RWPE2 (cell line): ENCODE measurements around the gene IRAG1.

ENCODE experiments used
- ATAC-seq: fragments of 200-7000 bp; cut with Tn5 transposase; 3 replicates; pipeline ENCODE4 v1.9.1; 2021; ENCODE audit warnings: low read depth
- DNase-seq: peaks from one replicate; pipeline ENCODE4 v3.0.0-alpha.2; 2020; ENCODE audit warnings: low spot score
- H3K27ac ChIP-seq: fragments of 450-650 bp; 2 replicates; pipeline ENCODE4 v1.5.1; 2017; ENCODE audit warnings: mild to moderate bottlenecking; ENCODE audit not compliant: poor library complexity, severe bottlenecking
- H3K27me3 ChIP-seq: fragments of 250-450 bp; sonication (Bioruptor Pico); 2 replicates; pipeline ENCODE4 v1.5.1; 2021; ENCODE audit warnings: mild to moderate bottlenecking, moderate library complexity; ENCODE audit not compliant: insufficient read depth, poor library complexity, severe bottlenecking
- H3K36me3 ChIP-seq: fragments of 250-450 bp; sonication (Bioruptor Pico); 2 replicates; pipeline ENCODE4 v1.5.1; 2020; ENCODE audit warnings: low read depth, mild to moderate bottlenecking, moderate library complexity
- H3K4me1 ChIP-seq: fragments of 250-450 bp; sonication (Bioruptor Pico); 2 replicates; pipeline ENCODE4 v1.5.1; 2021; ENCODE audit warnings: mild to moderate bottlenecking, moderate library complexity; ENCODE audit not compliant: insufficient read depth, poor library complexity, severe bottlenecking
- H3K4me3 ChIP-seq: fragments of 250-450 bp; sonication (Bioruptor Pico); 2 replicates; pipeline ENCODE4 v1.5.1; 2021; ENCODE audit warnings: mild to moderate bottlenecking, moderate library complexity; ENCODE audit not compliant: severe bottlenecking
- H3K9me3 ChIP-seq: fragments of 250-450 bp; sonication (Bioruptor Pico); 2 replicates; pipeline ENCODE4 v1.5.1; 2021; ENCODE audit warnings: mild to moderate bottlenecking, moderate library complexity; ENCODE audit not compliant: severe bottlenecking
- CTCF ChIP-seq: fragments of 450-650 bp; IDR thresholded peaks from one replicate; pipeline ENCODE4 v1.5.1; 2017; ENCODE audit warnings: mild to moderate bottlenecking, moderate library complexity; ENCODE audit not compliant: poor library complexity, severe bottlenecking

IRAG1 gene

GRCh38 chr11:10709299-10710086, 15.9 kb upstream of the IRAG1 start:
- H3K27ac ChIP-seq, result no peak overlapping the region
- H3K4me1 ChIP-seq, result no peaks in the 10 kb centered on the region
- H3K27me3 ChIP-seq, result no peaks in the 10 kb centered on the region
- no peak for DNase-seq
- ATAC-seq, result no peak
- no peak for TF ChIP-seq CTCF
- H3K9me3 ChIP-seq, result no peaks in the 10 kb centered on the region
- H3K4me3 ChIP-seq, result no peak overlapping the region
- no peaks in the 10 kb centered on the region for H3K36me3 ChIP-seq

GRCh38 chr11:10708131-10708530, 14.6 kb upstream of the IRAG1 start:
- no peak overlapping the region for H3K4me3 ChIP-seq
- no peaks in the 10 kb centered on the region for H3K36me3 ChIP-seq
- H3K4me1 ChIP-seq, result no peaks in the 10 kb centered on the region
- no peak for TF ChIP-seq CTCF
- no peaks in the 10 kb centered on the region for H3K27me3 ChIP-seq
- no peak for DNase-seq
- no peak for ATAC-seq
- H3K9me3 ChIP-seq, result no peaks in the 10 kb centered on the region
- H3K27ac ChIP-seq, result no peak overlapping the region

GRCh38 chr11:10701982-10702381, 8.4 kb upstream of the IRAG1 start:
- no peak for ATAC-seq
- Histone ChIP-seq H3K36me3 (no peaks in the 10 kb centered on the region), H3K27ac (no peak overlapping the region), H3K4me1 (no peaks in the 10 kb centered on the region), H3K9me3 (peaks cover 2% of the 10 kb centered on the region), H3K4me3 (no peak overlapping the region), H3K27me3 (no peaks in the 10 kb centered on the region)
- no peak for DNase-seq
- TF ChIP-seq CTCF, result no peak

- DNase-seq, result no peak
- Histone ChIP-seq H3K36me3 (no peaks in the 10 kb centered on the region), H3K27ac (no peak overlapping the region), H3K4me3 (no peak overlapping the region), H3K27me3 (no peaks in the 10 kb centered on the region), H3K4me1 (no peaks in the 10 kb centered on the region), H3K9me3 (peaks cover 2% of the 10 kb centered on the region)
- no peak for TF ChIP-seq CTCF
- ATAC-seq, result no peak
These were observed 5.5 kb upstream of the IRAG1 start for GRCh38 chr11:10699072-10699471.

GRCh38 chr11:10697323-10697620, 3.7 kb upstream of the IRAG1 start:
- no peak for ATAC-seq
- Histone ChIP-seq H3K36me3 (no peaks in the 10 kb centered on the region), H3K4me3 (no peak overlapping the region), H3K9me3 (peaks cover 2% of the 10 kb centered on the region), H3K27ac (no peak overlapping the region), H3K4me1 (no peaks in the 10 kb centered on the region), H3K27me3 (no peaks in the 10 kb centered on the region)
- DNase-seq, result no peak
- TF ChIP-seq CTCF, result no peak
